Activated T-helper 1 cell treated with anti-CD3 and anti-CD28 coated beads, Interleukin-2, amount 50 U/mL, for 16 hours (primary cell): ENCODE measurements around the gene GULP1.

ENCODE experiments used
- DNase-seq, 2 donors: peaks; one replicate each; pipeline ENCODE4 v3.0.0-alpha.2; 2020; ENCODE audit warnings: low read depth in 1 of 2, low spot score in 1 of 2

Gene GULP1

DNA sequence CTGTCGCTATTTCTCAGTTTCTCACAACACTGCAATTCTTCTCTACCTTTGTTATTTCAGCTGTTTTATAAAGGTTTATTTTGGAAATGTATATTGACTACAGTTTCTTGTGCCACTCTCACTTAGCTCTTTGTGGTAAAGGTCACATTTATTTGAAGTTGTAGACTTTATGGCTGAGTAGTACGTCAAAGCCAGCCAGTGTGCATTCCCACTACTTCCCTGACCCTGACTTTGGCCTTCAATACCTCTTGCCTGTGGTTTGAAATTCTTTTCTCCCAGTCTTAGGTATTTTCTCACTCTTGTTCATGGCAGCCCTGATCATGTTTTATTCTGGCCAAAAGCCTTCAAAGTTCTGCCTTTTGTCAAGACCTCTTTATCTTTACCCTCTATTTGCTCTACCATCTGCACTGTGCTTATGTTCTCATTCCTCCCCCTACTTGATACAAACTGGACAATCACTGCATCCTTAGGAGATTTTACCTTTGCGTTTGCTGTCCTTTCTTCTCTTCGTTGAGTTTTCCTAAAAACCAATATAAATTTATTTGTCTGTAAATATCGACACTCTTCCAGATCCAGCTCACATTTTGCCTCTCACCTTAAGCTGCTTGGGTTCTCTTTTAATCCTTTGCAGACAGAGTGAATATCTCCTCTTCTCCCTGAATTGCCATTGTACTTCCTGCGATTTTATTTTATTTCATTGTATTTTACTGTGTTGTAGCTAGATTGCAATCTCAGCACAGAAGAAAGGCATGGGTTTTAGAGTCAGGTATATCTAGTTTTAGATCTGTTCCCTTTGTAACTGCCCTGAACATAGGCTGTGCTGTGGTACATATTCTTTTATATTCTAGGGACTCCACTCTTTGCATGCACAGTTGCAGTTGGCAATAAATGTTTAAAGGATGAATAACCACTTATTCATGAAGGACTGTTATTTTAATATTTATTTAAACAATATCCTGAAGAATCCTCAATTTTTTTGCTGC lies 31.2 kb downstream of the GULP1 start:
- no peak for DNase-seq

DNA sequence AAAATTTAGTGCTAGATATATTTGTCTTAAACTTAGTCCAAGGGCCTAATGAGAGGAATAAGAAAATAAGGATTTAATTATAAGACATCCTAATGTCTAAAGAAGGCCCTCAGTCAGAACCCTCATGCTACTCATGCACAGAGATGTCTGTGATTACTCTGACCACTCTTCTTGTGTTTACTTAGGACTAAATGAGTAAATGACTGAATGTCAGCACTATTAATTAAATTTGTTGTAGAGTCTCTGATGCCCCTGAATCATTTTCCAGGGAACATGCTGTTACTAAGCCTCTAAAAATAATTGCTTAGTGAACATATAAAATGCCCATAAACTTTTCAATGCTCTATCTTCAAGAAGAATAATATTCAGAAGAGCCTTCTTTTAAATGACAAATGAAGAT lies 32.4 kb downstream of the GULP1 start:
- DNase-seq: no peak

DNA sequence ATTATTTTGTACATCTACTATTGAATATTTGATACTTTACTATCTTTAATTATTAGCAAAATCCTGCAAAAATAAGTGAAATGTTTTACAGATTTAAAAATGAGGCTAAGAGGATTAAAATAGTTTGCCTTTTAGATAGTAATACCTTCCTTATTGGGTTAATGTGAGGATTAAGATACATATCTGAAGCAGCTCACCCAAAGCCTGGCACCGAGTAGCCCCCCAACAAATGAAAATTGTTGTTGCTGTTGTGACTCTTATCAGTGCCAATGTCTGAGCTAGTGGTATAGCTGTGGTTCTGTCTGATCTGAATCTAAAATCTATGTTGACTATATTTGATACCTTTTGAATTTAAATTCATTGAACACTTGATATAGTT lies 34.6 kb downstream of the GULP1 start:
- DNase-seq: no peak

DNA sequence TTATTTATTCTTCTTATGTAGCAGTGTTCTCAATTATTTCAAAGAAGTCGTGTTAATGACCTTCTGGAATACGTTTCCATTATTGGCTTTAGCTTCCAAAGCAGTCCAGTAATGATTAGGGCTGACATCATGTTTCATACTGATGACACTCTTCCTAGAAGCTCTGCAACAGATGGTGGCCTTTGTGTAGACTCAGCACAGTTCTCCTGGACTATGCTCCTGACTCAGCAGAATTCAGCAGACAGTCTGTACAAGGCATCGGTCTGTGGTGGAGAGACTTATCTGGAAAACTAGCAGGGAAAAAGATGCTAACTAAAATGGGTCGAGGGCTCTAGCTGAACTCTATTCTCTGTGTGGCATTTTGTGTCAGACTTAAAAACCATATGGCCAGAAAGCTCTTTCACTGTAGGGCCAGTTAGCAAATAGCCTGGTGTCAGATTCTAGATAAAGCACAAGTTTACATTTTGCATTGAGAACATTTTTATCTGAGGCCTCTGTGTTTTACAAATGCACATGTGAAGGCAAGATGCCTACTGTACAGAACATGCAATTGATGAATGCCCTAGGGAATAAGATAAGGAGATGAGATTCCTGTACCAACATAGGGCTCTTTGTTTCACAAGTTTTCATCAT lies 35.1 kb downstream of the GULP1 start:
- DNase-seq: no peak

DNA sequence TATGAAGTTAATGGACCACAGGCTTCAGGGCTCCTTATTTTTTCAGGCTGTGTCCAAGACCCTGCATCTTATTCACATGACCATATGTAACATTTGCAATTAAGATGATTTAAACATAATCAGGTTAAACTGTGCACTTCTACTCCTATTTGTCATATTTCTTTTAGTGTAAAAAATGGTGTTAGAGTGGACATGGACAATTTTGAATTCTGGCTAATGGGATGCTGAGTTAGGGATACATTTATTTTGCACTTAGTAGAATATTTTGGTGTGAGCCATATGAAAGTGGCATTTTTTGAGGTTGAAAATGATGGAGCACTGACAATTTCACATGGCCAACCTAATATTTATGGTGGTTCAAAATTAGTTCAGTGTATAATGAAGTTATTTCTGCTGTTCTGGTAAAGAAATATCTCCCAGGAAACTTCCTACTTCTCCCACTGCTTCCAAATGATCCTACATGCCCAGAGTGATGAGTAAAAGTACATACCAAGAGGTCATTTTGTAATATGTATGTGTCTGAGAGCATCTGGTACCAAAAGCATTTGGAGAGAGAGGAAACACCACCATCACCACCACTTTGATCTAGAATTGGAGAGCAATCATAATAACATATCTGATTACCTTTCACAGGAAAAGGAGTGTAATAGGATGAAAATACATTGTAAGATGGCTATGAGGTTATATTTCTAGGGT lies 36.0 kb downstream of the GULP1 start:
- DNase-seq: no peak

DNA sequence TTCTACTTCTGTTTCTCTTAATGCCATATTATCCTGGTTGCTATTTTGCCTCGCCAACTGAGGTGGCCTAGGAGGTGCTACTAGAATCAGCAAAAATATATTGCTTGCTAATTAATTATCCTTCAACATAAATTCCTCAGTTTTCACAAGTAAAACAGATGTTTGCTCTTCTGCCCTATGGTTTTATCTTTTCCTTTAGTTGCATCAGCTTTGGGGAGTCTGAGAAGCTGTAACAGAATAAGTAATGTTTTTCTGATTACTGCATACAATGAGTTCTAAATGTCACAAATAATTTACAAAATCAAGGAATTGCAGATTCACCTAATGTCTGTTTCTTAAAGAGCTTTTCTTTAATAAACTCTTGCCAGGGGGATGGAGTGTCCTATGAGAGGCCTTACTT lies 36.7 kb downstream of the GULP1 start:
- no peak for DNase-seq

DNA sequence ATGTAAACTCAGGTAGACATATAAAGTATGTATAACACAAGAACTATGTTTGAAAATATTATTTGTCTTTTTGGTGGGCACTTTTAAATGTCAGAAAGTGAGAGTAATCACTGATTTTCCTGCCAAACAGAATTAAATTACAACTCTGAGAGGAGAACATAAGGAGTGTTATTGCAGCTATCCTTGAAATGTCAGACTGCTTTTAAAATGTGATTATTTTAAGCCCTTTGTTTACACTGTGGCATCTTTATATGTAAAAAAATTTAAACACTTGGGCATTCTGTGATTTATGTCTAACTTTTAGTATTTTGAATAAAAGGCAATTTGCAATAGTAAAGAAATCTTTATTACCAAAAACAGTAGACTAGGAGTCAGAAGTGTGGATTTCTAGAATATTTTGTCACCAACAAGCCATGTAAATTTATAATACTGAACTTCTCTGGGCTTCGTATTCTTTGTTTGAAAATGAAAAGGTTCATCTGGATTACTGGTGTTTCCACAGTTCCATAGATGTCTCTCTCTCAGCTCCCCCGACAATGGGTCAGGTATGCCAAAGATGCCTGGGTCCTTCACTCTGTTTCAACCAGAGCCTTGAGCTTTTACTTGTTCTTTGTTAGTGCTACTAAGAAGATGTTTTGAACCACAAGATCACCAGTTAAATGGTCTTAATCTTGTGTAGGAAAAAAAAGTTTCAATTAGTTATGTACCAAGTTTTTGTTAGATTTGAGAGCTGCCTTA lies 38.8 kb downstream of the GULP1 start:
- DNase-seq: no peak

DNA sequence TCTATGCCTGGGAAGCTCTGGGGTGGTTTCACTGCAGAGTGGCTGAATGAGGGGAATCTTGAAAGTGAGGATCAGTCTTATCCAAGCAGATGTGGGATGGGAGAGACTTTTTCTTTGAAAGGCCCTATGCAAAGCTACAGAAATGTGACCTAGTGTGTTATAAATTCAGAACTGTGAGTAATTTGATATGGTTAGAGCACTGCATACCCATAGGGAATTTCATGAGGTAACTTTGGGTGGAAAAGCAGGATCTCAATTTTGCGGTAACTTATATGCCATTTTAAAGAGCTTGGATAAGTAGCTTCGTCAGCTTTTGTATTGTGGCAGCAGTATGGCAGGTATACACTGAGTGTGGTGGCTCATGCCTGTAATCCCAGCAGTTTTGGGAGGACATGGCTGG lies 40.9 kb downstream of the GULP1 start:
- no peak for DNase-seq

DNA sequence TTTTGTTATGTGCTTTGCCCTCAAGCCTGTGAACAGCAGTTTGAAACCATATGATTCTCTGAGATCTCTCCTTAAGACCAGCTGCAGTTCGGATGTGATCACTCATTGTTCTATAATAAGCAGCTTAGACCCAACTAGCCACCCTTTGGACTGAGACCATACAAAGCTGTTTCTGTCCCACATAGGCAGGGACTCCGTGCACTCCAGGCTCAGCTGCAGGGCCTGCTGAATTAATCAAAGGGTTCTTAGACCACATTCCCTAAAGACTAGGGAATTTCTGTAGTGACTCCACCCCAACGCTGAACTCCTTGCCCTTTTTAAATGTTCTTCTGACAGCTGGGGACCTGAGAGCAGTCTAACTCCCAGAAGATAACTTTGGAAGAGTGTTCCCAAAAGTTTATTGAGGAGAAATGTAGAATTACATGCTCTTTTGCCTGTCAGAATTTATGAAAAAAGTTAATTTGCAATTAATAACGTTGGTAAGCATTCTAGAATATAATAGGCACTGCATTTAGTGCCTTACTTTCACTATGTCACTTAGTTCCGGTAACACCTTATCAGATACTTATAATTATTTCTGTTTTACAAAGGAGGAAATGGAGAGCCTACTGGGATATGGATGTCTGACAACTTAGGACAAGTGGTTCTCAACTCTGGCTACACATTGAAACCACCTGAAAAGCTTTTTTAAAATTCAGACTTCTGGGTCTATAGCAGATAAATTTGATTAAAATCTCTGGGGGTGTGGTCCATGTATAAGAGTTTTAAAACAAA lies 42.3 kb downstream of the GULP1 start:
- DNase-seq: no peak

DNA sequence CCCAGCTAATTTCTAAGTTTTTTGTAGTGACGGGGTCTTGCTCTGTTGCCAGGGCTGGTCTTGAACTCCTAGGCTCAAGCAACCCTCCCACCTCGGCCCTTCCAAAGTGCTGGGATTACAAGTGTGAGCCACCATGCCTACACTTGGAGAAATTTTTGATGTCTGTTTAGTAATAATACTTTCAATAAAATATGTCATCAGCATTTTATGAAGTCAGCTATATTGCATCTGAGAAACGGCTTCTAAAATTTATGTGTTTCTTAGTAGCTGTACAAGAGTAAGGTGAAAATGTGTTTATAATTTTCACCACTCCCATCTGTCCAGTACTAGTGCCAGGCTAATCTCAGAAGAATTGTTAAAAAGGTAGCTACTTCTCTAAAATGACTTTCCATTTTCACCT lies 46.8 kb downstream of the GULP1 start:
- DNase-seq: no peak

DNA sequence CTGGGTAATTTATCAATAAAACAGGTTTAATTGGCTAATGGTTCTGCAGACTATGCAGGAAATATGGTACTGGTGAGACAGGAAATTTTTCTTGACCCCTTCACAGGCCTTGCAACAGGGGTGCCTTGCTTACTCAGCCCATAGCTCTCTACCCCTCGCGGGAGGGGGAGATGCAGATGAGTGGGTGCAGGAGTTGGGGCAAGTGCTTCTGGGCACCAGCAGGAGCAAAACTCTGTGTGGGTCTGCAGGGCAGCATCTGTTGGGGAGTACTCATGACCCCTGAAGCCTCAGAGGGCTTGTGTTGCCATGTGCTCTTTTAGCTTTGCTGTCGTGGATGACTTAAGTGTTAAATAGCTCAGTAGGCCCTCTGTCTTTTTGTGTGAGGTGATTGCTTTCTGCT lies 48.6 kb downstream of the GULP1 start:
- DNase-seq: no peak

DNA sequence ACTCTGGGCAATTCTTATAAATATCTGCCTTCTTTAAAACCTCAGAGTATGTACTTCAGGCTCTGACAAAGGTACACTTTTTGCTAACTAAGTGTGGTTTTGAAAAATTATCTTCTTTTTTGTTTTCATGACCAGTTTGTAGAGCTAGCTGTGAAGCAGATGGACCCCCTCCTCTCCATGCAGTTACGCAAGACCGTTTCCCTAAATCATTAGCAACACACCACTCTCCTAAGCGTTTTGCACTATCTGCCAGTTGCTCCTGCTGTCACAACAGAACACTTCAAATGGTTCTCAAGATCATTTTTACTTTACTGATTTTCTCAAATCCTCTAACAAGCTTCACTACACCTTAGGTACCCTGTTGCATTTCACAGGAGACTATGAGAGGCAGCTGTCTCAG lies 53.3 kb downstream of the GULP1 start:
- no peak for DNase-seq

DNA sequence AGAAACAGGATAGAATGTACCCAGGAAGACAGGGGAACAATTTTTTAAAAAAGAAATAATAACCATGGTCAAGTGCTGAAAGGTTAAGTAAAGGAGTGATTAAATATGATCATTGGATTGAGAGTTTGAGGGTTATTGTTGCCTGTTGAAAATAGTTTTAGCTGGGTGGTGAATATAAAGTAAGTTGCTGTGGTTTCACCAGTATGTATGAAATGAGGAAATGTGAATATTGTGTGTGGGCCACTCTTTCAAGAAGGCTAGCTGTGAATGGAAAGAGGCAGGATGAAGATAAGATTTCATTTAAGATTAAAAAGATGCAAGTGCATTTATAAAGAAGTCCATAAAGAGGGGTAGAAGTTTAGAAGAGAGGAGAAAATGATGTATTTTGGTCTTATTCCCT lies 53.8 kb downstream of the GULP1 start:
- DNase-seq: no peak

DNA sequence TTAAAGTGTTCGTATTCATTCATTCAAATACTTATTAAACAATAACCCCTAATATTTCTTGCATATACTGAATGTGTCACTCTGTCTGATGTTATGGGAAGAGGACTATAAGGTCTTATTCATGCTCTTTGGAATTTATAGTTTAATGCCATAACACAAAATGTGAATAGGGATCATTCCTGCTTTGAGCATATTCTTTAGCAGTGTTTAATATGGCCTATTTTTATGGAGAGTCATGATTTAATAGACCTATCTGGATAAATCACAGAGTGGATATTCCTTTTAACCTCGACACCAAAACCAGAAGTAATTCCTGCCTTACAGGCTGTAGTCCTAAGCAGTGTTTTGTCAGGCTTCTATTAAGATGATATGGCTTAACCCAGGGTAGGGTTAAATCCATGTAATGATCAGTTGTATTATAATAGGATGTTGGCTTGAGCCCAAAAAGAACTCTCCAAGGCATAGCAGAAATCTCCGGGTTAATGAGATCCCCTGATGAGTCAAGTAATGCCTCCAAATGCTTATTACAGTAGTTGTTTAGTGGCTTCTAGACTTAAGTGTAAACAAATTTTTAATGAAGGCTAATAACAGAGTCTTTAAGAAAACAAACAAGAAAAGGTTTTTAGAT lies 54.3 kb downstream of the GULP1 start:
- DNase-seq: no peak

DNA sequence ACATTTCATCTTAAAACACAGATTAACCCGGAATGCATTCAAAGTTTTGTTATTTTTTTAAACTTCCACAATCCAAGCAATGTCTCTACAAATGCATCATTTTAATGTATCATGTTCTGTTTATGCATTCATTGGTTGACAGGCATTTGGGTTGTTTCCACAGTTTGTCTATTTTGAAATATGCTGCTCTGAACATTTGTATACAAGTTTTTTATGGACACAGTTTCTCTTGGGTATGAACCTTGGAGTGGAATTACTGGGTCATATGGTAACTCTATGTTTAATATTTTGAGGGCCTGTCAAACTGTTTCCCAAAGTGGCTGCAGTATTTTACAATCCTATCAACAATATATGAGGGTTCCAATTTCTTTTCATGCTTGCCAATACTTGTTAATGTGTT lies 57.3 kb downstream of the GULP1 start:
- DNase-seq: no peak

DNA sequence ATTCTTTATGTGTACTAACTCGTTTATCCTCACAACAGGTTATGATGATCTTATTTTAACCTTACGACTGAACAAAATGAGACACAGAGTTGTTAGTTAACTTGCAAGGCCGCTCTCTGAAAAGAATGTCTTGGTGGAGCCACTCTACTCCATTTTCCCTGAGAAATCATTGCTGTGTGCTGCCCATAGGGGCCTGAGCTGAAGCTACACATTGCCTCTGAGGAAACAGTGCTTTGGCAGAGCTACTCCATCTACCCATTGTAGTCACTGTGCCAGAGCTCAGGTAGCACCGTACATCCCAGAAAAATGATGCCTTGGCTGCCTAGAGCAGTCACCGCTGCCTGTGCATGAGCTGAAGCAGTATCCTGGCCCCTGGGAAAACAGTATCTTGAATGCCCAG lies 61.6 kb downstream of the GULP1 start:
- no peak for DNase-seq

DNA sequence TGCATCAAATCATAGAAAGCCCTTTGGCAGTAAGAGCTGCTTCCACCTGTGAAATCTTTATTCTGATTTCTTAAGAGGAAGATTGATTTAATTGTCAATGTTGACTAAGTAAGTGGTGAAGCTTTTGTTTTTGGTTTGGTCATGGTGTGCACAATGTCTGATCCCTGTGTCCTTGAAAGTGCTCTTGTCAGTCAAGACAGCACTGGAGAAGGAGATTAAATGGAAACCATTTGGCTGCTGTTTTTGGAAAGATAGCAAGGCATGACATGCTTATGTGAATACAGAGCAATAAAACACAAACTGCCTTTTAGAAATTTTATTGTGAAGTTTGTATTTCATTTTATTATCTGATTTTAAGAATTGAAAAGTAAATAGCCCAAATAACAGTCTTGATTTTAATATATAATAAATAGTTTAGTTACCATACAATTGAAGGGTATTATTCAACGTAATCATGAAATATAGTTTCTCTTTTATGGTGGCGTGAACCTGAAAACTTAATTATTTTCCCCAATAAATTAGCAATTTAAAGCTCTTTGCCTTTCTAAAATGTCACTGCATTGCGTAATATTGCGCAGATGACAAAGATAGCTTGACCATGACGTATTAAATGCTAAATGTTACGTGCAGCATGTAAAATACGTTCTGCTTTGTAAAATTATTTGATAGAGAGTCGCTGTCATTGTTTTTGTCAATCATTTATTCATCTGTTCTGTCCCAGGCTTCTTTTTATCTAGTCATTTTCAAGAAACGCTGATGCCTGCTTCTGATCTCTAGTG lies 69.0 kb downstream of the GULP1 start:
- DNase-seq: no peak

DNA sequence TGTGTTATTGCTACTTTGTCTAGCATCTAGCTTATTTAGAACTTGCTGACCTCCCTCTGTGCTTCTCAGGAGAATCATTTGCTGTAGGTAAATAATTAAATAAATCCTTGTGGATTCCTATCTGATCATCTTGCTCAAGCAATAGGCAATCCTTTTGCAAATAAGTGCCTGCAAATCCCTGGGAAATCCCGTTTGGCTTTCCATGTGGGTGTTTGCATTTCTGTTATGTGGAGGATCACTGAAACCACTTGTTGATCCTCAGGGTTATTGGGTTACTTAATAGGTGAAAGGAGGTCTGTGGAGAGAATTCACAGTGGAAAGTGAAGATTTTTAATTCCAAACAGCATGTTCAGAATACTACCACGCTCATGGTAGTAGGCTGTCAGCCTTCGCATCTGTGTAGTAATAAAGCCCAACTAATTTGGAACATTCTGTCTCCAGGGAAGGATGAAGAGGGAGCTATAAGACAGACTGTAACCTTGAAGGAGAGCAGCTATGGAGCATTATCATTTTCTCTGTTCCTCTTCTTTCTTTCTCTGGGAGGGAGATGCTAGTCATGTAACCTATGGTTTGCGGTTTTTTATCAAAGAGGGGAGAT lies 72.5 kb downstream of the GULP1 start:
- no peak for DNase-seq

DNA sequence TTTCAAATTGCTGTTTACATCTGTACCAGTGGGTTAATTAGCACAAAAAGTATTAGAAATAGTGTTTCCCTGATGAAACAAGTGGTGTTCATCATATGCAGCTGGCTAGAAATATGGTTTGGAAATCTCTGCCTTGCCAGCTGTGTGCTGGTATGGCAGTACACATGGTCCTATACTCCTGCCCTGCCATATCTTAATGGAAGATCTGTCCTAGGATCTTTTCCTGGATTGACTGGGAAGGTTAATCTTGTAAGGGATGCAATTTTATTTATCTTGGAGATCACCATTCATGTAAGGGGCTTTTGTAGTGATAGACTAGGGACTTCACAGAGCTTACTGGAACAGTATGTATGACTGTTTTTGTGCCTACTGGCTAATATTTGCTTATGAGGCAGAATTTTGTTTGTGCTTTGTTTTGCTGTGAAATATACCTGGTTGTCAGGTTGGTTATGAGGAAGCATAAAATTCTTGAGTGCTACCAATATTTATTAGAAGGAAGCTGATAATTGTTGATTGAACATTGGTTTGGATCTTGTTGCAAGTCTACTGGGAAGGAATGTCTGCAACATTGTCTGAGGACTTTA lies 73.5 kb downstream of the GULP1 start:
- DNase-seq: no peak
